Pancreas (tissue), 10 donors: ENCODE measurements around the gene ABCG1. TPM values are rescaled to one million over a fixed set of nuclear protein-coding genes. Genes with fewer than 3 reads are reported as not detected.

Experiments
- ATAC-seq, 4 donors: fragments of 200-7000 bp; cut with Tn5 transposase; one replicate each; pipeline versions ENCODE4 v1.8.0 to v1.9.1; 2020; ENCODE audit warnings: mild to moderate bottlenecking in 4 of 4, moderate library complexity in 4 of 4
- DNase-seq, 6 donors: peaks; one replicate each; pipeline ENCODE4 v3.0.0-alpha.2; 2020
- FAIRE-seq: peaks from 2 replicates; lab custom pipeline; 2012; peaks lifted over from hg19 to GRCh38; lab: Jason Lieb, UNC
- H3K27ac ChIP-seq, 4 donors: fragments of 200-600 bp; sonication (generic); 1 replicate in 3 of 4; 2 replicates in 1 of 4; pipeline versions ENCODE4 v1.5.0 to v1.8.0; 2020
- H3K27me3 ChIP-seq, 4 donors: fragments of 200-600 bp; one replicate each; pipeline ENCODE4 v1.8.0; 2021
- H3K36me3 ChIP-seq, 3 donors: fragments of 200-600 bp; sonication (generic) in 1 of 3; one replicate each; pipeline versions ENCODE4 v1.5.0 to v1.8.0; 2020 to 2021
- H3K4me1 ChIP-seq, 3 donors: fragments of 200-600 bp; one replicate each; pipeline ENCODE4 v1.8.0; 2021
- H3K4me3 ChIP-seq, 4 donors: fragments of 200-600 bp; sonication (generic) in 2 of 4; one replicate each; pipeline versions ENCODE4 v1.5.0 to v1.8.0; 2020 to 2021
- H3K9me3 ChIP-seq, 4 donors: fragments of 200-600 bp; one replicate each; pipeline ENCODE4 v1.8.0; 2021
- CTCF ChIP-seq, 4 donors: fragments of 200-600 bp; sonication (generic) in 3 of 4; IDR thresholded peaks; one replicate each; pipeline versions ENCODE4 v1.5.0 to v1.8.0; 2021; ENCODE audit warnings: antibody characterized with exemption in 4 of 4
- WGBS, 2 donors: extraction: QIAGEN DNeasy Blood & Tissue Kit; methylation state at CpG; one replicate each; pipeline ENCODE4 v1.1.7; 2013; 5-methylcytosine and 5-hydroxymethylcytosine counted together
- intact Hi-C, 3 donors: fragments of 100-400 bp; cut with DNase I; formaldehyde crosslinking; loops; one replicate each; pipeline versions ENCODE4 v1.11.1 to v1.14.2; 2022
- polyA plus RNA-seq, 2 donors: library from polyadenylated mRNA; stranded (reverse); fragments of 200-250 nt; gene quantifications; one replicate each; pipeline ENCODE4 v1.2.3, GENCODE V29; 2013
- total RNA-seq, 6 donors: library from RNA; stranded (reverse); fragmentation: NEBNext Ultra II Directional in 4 of 6; extraction: Animal tissue kit (Norgen Biotek cat#: 25700) in 4 of 6; gene quantifications; one replicate each; pipeline versions ENCODE4 v1.2.1 to v1.2.4, GENCODE V29; 2021 to 2023
- donor health status: healthy with polysubstance abuse.
- donor health status: DM: no; HTN: no; CAD: no; lungs with moderate emphysema.
- donor health status: DM: no; HTN: no; CAD: no.
- donor health status: control.
- donor health status: control.
- donor health status: Bipolar disorder and iron deficiency.
- donor health status: DM: yes; HTN: yes; CAD: no.
- donor health status: DM: no; HTN: no; CAD: no.
- donor health status: DM: no; HTN: no; CAD: no.
- donor health status: DM: yes; HTN: yes; CAD: no.

Gene ABCG1
- total and polyA plus RNA-seq, 8 donors: 1.6 to 10.3 (median 4.2) TPM

DNA sequence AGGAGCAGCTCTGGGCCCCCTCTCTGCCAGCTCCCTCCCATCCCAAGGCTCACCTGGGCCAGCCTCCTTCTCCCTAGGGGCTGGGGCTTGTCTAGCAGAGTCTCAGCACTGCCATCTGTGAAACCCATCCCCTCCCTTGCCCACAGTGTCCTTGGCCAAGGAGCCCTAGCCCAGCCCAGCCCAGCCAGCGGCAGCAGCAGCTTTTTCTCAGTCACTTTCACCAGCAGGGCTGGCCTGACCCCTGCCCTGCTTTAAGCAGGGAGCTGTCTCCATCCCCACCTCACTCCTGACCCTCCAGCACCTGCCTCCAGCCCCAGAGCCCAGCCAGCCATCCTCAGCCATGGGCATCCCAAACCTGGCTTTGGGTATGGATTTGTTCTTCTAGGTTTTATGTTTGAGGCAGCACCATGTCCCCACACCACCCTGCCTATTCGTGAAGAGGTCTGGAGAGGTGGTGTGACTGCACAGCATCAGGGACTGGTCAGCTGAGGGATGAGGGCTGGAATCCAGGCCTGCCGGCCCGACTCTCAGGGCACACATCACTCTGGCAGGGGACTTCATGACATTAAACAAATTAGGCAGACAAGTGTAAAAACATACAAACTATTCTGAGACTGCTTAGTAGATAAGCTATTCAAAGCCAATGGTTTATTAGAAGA is 36.1 kb upstream of the ABCG1 start:
- H3K4me1 ChIP-seq: no peaks in the 10 kb centered on the region
- WGBS, 2 donors: 54 to 64% methylated on average over 4 of the region's 4 CpGs
- TF ChIP-seq CTCF (IDR thresholded peaks at IDR 0.05): no peak
- H3K9me3 ChIP-seq: no peaks in the 10 kb centered on the region
- no peaks in the 10 kb centered on the region for H3K36me3 ChIP-seq
- no peak overlapping the region for H3K4me3 ChIP-seq
- H3K27me3 ChIP-seq: no peaks in the 10 kb centered on the region
- no peak overlapping the region for H3K27ac ChIP-seq
- no peak for FAIRE-seq
- DNase-seq: no peak
- no peak for ATAC-seq
- intact Hi-C loops: no loop called here

- no peak for DNase-seq
- ATAC-seq: no peak
- intact Hi-C loops: no loop called here
- no peaks in the 10 kb centered on the region for H3K9me3 ChIP-seq
- 81 to 93% methylated on average over 6 of the region's 6 CpGs for WGBS, 2 donors
- FAIRE-seq: no peak
- H3K27ac ChIP-seq: no peak overlapping the region
- H3K4me1 ChIP-seq: no peaks in the 10 kb centered on the region
- H3K4me3 ChIP-seq: no peak overlapping the region
- no peaks in the 10 kb centered on the region for H3K27me3 ChIP-seq
- no peaks in the 10 kb centered on the region for H3K36me3 ChIP-seq
- TF ChIP-seq CTCF (IDR thresholded peaks at IDR 0.05): no peak
These were observed 35.3 kb upstream of the ABCG1 start for GRCh38 chr21:42183374-42184266.

- no peak for DNase-seq
- H3K4me1 ChIP-seq: no peaks in the 10 kb centered on the region
- no peaks in the 10 kb centered on the region for H3K9me3 ChIP-seq
- no peak for ATAC-seq
- intact Hi-C loops: no loop called here
- no peak for TF ChIP-seq CTCF (IDR thresholded peaks at IDR 0.05)
- no peak for FAIRE-seq
- H3K27me3 ChIP-seq: no peaks in the 10 kb centered on the region
- no peak overlapping the region for H3K4me3 ChIP-seq
- WGBS, 2 donors: 70 to 77% methylated on average over 2 of the region's 2 CpGs
- H3K27ac ChIP-seq: no peak overlapping the region
- H3K36me3 ChIP-seq: no peaks in the 10 kb centered on the region
These were observed 32.3 kb upstream of the ABCG1 start for GRCh38 chr21:42186591-42186990.

DNA sequence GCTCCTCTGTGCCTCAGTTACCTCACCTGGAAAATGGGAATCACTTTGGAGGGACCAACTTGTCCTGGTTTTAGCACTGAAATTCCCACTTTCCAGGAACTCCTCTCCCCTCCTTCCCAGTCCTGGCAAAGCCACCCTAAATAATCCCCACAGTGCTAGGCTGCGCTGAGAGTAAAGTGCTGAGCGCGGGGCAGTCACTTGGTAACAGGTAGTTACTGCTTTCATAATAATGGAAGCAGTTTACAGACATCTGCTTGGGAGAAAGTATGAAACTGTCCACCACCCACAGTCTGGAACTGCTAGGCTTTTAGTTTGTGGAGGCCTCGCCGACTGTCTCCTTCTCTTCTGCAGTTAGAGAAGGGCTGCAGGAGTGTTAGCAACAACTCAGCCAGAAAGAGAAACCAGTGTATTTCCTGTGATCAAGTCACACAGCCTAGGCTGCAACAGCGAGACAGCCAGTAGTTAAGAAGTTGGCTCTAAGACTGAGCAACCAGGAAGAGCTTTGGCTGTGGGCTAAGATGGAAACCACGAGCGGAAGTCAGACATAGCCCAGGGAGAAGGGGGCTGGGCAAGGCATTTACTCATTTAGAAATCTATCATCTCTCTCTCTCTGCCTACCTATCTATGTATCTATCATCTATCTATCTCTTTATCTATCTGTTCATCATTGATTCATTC is 30.8 kb upstream of the ABCG1 start:
- ATAC-seq: peak in 3 of 4 donors; percentile 65 to 84 (median 78)
- H3K27ac ChIP-seq: peak overlapping the region in 2 of 4 donors; percentile 37 to 52

More for the DNA sequence above, 30.8 kb upstream of the ABCG1 start:
- H3K36me3 ChIP-seq: no peaks in the 10 kb centered on the region
- DNase-seq (no peak), FAIRE-seq (no peak)
- no peaks in the 10 kb centered on the region for H3K9me3 ChIP-seq
- TF ChIP-seq CTCF (IDR thresholded peaks at IDR 0.05): no peak
- no peaks in the 10 kb centered on the region for H3K4me1 ChIP-seq
- intact Hi-C loops: no loop called here
- H3K27me3 ChIP-seq: no peaks in the 10 kb centered on the region
- WGBS, 2 donors: 82 to 84% methylated on average over 8 of the region's 8 CpGs
- H3K4me3 ChIP-seq: no peak overlapping the region
